Umbilical cord (tissue), 2 donors: ENCODE measurements around the gene CD84. TPM values are rescaled to one million over a fixed set of nuclear protein-coding genes. Genes with fewer than 3 reads are reported as not detected.
"Not testable (repeated sequence)": the region's sequence is repeated elsewhere in the genome, so short reads cannot be mapped to it uniquely, and the experiment has no call there.

Experiments
- DNase-seq: peaks from one replicate; pipeline ENCODE4 v3.0.0-alpha.2; 2015; ENCODE audit warnings: low spot score
- total RNA-seq: library from RNA; depleted of rRNA; stranded (reverse); fragments of >200 nt; gene quantifications from one replicate; pipeline ENCODE4 v1.2.3, GENCODE V29; 2014; ENCODE audit warnings: low replicate concordance; ENCODE audit not compliant: insufficient read depth

The CD84 gene
- total RNA-seq, 1 donor from 2014 or later = 13.5 TPM

DNA sequence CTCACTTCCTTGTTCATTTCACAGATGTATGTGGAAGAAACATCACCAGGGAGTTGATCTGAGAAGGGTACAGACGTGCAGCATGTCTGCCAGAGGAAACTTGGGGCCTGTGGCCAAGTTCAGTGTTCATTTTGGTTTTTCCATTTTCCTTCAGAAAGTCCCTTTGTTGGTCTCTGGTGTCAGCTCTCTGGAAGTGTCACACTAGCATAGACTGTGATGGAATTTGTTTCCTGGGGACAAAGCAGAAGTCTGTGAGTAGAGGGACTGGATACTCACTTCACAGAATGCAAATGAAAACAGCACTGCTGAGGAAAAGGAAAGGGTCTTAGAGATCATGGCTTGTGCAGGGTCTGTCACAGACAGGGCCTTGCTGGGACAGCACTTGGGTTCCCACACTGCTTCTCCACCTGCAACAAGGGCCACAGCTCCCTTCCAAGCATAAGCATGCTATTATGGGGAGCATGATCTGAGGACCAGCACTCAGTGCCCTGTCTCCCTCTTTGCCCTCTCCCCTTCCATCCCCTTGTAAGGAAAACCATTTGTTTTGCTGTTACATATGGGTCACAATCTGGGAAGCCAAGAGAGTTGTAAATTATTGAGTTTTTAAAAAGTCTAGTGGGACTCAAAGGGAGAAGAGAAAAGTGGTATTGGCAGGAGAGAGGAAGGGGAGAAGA is 31.4 kb upstream of the CD84 start:
- no peak for DNase-seq

DNA sequence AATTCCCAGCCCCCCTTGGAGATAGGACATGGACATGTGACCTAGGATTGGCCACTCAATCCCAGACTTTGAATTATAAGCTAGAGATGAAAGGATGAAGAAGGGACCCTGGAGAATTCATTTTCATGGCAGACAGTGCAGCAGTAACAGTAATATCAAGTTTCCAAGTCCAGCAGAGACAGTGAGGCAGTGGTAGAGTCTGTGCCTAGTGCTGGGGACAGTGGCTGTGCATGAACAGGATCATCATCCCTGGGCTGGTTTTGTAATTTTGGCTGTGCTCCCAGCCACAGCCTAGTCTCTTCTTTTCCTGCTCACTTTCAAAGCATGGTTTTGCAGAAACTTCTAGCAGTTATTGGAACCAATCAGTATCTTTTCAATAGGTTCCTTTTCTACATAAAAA is 29.6 kb upstream of the CD84 start:
- DNase-seq = no peak

DNA sequence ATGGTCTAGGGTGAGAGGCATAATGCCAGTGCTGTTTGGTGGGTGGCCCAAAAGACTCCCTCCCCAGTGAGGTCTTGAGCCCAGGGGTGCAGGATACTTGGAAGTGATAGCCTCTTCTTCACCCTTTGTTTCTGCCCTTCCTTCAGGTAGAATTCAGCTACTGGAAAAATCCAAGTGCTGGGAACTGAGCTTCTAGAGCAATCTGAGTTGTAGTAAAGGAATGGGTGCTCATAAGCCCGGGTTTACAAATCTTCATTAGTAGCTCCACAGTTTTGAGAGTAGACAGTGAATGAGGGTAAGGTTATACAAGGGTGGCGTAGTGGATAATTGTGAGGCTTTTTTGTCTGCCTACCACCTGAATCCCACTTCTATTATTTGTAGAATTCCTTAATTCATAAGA is 29.2 kb upstream of the CD84 start:
- no peak for DNase-seq

DNA sequence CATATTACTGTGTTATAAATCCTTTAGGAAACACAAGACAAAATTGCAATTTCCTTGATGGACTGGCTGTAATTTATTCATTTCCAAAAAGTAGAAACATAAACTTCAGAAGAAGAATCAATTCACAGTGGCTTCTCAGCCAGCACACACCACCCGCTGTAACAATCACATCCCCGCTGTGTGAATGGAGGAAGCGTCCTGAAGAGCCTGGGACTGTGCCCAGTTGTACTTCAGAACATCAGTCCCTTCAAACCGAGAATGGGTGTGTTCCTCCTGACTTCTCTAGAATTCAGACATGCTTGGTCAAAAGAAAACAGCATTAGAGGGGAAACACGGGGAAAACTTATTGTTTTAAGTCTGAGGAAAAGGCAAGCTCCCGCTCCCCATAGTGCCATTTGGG is 28.8 kb upstream of the CD84 start:
- no peak for DNase-seq

DNA sequence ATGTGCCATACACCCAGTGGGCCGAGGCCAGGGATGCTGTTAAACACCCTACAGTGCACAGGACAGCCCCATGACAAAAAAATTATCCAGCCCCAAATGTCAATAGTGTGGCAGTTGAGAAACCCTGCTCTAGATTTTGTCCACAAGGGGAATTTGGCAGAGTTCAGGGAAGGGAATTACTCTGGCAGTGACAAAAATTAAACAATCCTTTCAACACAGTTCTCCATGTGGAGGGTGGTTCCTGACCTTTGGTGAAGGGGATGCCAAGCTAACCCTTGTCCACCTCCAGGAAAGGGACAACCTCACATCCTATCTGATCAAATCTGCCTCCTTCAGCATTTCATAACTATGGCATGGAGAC is 28.4 kb upstream of the CD84 start:
- DNase-seq = no peak

DNA sequence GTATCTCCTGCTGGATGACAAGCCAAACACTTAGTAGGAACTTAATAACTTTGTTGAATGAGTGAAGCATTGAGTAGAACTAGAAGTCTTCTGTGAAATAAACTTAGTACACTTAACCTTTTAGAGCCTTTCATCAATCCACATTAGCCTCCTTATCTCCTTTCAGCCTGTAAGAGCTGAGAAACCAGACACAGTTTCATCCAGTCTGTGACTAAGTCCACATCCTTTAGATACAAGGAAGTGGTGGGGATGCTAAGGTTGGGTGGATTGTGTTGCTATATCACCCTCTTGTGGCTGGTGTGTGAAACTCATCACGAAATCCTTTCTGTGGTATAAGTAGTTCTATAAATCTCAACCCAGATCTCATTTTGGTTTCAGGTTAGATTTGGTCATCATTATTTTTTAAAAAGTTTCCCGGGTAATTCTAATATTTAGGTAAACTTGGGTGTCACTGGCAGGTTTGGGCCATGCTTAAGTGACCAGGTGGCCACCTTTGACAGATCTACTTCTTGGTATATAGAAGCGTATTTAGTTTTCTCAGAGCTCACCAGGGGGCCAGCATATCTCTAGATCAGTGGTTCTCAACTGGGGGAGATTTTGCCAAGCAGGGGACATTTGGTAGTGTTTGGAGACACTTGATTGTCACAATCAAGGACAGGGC is 27.8 kb upstream of the CD84 start:
- DNase-seq = peak; percentile 80

DNA sequence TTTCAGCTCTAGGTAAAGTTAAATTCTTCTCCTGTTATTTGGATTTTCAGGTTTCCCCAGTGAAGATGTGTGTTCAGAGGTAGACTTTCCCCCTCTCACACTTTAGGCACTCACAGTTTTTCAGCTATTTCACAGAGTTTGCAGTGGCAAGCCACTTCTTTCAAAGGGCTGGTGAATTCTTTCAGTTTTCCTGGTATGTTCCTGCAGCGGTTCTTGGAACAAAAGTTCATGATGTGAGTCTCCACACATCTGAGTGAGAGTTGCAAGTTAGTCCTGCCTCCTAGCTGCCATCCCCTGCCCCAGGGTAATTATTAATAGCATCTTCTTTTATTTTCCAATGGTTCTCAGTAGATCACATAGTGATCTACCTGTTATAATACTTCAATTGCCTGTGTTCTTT is 27.3 kb upstream of the CD84 start:
- DNase-seq = no peak

DNA sequence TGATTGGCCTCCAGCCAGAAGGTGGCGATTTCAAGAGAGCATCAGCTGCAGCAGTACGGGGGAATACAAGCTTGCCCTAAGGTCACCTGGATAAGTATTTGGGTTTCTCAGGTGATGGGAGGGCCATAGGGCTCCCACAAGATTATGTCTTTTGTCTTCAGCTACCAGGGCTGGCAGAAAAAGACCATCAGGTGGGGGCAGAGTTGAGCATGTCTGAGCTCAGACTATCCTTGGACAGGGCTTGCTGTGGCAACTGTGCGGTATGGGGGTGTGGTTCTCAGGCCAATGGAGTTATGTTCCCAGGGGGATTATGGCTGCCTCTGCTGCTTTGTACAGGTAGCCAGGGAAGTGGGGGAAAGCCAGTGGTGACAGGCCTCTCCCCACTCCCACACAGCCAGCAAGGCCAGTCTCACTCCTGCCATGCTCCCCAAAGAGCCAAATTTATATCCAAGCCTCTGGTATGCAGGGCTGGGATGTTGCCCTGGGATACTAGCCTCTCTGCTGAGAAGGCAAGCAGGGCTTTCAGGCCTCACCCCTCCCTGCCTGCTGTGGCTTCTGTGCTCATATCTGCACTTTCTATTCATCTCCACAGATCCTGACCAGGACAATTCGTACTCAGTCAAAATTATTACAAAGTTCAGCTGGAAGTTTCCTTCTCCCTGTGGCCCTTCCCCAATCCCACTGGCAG is 26.6 kb upstream of the CD84 start:
- no peak for DNase-seq

DNA sequence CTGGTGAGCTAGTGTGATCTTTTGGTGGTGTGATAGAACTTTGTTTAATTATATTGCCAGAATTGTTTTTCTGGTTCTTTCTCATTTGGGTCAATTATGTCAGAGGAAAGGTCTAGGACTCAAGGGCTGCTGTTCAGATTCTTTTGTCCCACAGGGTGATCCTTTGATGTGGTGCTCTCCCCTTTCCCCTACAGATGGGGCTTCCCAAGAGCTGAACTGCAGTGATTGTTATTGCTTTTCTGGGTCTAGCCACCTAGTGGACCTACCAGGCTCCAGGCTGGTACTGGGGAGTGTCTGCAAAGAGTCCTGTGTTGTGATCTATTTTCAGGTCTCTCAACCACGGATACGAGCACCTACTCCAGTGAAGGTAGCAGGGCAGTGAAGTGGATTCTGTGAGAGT is 25.9 kb upstream of the CD84 start:
- no peak for DNase-seq

DNA sequence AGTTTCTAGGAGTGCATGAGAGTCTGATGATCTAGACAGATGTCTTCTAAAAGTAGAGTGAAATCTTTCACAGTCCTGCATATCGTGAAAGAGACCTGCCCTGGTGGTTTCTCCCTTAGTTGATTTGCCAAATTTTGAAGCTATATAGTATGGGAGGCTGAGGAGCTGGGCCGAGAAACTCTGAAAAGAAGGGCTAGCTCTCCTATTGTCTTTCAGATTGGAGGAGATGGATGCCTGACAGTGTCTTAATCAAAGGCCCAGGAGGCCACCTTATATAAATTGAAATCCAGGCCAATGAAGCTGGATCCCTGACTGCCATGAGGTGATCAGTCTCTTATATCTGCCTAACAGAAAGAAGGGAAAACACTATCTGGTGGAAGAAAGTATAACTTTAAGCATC is 18.4 kb upstream of the CD84 start:
- DNase-seq = no peak

DNA sequence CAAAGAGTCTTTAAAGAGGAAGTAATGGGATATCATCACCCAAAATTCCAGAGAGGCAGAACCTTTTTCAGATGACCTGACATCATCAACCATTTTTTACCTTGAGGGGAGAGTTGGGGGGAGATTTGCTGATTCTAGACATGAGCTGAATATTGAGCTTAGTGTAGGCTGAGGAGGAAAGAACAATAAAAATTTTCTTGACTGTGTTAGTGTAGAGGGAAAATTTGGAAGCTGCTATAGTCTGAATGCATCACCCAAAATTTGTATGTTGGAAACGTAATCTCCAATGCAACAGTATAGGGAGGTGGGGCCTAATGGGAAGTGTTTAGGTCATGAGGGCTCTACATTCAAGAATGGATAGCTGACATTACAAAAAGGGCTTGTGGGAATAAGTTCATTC is 17.8 kb upstream of the CD84 start:
- DNase-seq = no peak

DNA sequence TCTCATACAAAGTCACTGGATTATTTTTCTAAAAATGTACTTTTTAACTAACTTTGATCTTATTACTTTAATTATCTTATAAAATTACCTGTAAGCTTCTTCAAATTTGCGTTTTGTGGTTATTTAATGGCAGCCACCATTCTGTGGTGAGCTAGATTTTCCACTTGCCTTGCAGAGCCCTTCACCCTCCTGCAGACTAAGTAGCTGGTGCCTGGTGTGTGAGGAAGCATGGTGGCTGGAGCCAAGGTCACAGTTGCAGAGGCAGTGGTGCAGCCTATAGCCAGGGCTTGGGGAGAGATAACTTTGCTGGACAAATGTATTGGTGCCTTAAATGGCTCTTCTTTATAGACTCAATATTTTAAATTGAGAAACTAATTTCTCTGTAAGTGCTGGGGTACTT is 11.2 kb upstream of the CD84 start:
- no peak for DNase-seq

DNA sequence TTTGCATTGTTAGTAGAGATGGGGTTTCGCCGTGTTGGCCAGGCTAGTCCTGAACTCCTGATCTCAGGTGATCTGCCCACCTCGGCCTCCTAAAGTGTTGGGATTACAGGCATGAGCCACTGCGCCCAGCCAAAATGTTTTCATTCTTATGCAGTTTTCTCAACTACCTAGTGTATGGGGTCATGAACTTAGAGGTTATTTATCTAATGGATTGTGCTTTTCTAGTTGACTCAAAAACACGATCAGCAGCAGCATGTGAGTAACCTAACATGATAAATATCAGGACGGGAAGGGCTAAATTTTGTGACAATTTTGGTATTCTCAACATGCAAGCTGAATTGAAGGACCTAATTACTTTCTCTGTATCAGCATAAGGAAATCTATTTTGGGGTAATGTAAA is 9.2 kb upstream of the CD84 start:
- DNase-seq = no peak

DNA sequence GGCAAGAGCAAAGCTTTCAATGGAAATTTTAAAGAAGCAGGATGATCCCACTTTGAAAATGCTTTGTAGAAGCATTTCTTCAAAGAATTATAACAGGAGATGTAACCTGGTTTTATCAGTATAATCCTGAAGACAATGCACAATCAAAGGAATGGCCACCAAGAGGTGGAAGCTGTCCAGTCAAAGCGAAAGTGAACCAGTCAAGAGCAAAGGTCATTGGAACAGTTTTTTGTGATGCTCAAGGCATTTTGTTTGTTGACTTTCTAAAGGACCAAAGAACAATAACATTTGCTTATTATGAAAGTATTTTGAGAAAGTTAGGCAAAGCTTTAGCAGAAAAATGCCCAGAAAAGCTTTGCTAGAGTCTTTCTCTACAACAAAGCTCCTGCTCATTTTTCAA is 5.5 kb upstream of the CD84 start:
- DNase-seq = no peak

DNA sequence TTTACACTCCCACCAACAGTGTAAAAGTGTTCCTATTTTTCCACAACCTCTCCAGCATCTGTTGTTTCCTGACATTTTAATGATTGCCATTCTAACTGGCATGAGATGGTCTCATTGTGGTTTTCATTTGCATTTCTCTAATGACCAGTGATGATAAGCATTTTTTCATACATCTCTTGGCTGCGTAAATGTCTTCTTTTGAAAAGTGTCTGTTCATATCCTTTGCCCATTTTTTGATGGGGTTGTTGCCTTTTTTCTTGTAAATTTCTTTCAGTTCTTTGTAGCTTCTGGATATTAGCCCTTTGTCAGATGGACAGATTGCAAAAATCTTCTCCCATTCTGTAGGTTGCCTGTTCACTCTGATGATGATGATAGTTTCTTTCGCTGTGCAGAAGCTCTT is 3.7 kb upstream of the CD84 start:
- not testable (repeated sequence) for DNase-seq

DNA sequence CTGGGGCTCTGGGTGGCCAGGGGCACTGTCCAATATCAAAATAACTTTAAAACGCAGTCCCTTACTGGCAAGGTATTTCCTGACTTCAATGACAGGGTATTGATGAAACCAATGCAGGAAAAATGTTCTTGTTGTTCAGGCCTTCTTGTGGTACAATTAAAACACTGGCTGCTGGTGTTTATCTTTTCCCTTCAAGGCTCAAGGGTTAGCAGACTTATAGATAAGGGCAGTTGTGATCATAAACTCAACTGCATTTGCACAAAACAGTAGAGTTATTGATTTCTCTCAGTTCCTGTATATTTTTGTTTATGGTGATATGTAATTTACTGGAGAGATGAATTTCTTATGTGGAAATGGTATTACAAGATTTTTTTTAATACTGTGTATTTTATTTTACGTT is 2.7 kb upstream of the CD84 start:
- no peak for DNase-seq

DNA sequence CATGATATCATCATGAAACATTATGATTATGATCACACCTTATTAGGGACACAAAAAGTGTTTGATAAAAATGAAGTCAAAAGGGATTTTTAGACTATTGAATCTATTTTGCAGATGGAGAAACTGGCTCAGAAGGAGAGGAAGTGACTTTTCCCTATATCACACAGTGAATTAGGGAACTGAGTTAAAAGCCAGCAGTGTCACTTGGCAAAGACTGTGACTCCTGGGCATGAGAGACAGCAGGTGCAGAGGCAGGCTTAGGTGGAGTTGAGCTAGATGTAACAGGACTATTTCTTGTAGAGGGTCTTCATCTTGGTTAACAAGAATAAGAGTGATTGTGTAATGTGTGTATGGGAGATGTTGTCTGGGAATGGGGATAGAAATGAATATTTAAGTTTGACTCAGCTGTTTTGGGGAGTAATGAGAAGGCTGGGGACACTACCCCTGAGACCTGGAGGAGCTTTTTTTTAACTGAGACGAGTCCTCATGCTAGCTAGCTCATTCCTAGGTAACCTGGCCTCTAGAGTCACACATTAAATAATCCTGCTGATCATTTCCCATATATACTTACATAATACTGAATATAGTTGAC is 1.0 kb upstream of the CD84 start:
- DNase-seq = no peak

DNA sequence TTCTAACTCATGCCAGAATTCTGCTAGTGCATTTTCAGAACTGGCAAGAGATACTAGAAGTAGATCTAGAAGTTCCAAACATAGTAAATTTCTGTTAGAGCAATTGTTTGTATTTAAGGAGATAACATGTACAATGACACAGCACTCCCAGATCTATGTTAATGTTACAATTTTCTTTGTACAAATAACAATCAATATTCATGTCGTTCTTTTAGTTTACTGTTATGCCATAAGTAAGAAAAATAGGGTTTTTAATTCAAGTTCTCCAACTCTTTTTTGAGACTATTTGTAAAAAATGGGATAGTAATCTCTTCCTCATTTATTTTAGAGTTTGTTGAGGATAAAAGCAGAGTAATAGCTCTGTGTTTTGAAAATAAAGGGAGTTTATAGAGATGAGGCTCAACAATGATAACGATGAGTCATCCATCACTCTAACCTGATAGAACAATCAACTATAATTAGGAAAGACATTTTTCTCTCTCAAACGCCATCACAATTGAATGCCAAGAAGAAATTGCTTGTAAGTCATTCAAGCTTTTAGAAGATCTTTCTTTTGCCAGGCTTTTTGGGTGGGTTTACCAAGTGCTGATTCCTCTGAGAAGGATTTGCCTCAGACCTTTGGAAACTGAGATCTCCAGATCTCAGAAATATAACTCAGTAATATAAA is 638 bp downstream of the CD84 start:
- DNase-seq = no peak

DNA sequence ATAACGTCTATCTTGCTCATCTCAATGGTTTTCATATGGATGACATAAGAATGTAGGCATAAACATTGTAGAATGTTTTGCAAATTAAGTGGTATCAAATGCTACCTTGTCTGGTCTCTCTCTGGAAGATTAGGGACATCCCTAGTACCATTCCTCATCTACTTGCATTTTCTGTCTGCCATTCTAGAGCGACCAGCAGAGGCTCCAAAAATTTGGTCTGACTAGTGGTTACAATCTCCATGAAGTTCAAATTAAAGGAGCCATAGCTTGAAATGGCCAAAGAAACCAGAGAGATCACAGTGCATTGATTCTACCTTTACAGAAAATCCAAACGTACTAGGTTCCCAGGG is 1.1 kb downstream of the CD84 start:
- DNase-seq = no peak

DNA sequence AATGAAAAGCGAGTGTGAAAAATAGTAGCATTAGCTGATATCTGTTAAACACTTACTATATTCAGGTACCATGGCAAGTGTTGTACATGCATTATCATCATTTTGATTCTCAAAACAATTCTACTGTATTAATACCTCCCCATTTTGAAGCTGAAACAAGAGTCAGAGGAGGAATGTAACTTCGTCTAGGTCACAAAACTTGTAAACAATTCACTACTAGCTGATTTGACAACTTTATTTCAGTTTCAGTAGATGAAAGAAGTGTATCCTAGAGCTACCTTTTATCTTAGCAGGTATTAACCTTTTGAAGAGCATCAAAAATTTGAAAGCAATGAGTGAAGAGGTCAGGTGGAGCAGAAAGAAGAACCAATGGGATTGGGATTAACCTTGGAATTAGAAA is 1.6 kb downstream of the CD84 start:
- DNase-seq = no peak

DNA sequence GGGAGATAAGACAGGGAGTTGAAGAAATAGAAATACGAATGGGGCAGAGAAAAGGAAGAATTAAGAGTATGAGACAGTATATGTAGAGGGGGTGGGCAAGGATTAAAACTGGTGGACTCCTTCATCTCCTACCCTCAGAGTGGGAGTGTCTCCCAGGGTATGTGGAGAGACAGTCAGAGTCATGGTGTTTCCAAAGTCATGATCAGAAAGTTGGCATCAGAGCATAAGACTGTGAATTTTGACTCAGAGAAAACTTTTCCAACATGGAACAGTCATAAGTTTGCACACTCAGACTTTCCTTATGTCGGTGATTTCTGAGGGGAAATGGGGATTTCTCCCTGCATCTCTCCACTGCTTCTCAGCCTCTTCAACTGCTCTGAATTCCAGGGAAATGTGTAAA is 2.4 kb downstream of the CD84 start:
- no peak for DNase-seq

DNA sequence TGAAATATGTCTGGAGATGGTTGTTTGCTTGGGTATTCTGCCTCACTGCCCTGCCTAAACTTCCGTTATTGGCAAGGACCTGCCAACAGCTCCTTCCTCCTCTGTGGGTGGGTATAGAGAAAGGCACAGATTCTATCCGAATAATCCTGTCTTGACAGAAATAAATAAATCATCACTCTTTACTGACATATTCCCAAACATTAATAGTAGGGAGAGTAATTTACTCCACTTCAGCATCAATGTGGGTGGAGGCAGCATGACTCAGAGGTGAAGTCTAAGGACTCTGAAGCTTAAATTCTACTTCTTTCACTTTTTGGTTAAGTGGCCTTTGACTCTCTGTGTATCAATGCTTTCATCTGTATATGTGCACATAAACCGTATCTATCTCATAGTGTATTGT is 2.9 kb downstream of the CD84 start:
- no peak for DNase-seq
